ENCODE results near the gene ATP8A2. TPM values are rescaled to one million over a fixed set of nuclear protein-coding genes. Genes with fewer than 3 reads are reported as not detected.

The ATP8A2 gene
- total and polyA plus RNA-seq, 4 donors: 0.01 to 0.08 (median 0.05) TPM; not detected in 1

- no peaks in the 10 kb centered on the region for H3K9me3 ChIP-seq (ENCODE audit: control insufficient read depth in 4 of 4, low read length in 3 of 4)
- no peak for DNase-seq (ENCODE audit: low spot score)
- peaks cover 0 to 5% (median 0%) of the 10 kb centered on the region in 4 donors for H3K27me3 ChIP-seq (ENCODE audit: control insufficient read depth in 4 of 4, insufficient read depth in 4 of 4, low read length in 3 of 4)
- H3K4me3 ChIP-seq (ENCODE audit: low read depth in 1 of 3, low read length in 3 of 3): no peak overlapping the region
- H3K27ac ChIP-seq (ENCODE audit: low read depth in 1 of 2, low read length in 2 of 2): no peak overlapping the region
- H3K36me3 ChIP-seq (ENCODE audit: control insufficient read depth in 4 of 4, insufficient read depth in 3 of 4, low read depth in 1 of 4, low read length in 3 of 4): no peaks in the 10 kb centered on the region
- H3K4me1 ChIP-seq (ENCODE audit: control insufficient read depth in 4 of 4, insufficient read depth in 4 of 4, low read length in 3 of 4): peaks cover 0 to 1% (median 0%) of the 10 kb centered on the region in 4 donors
- no peak overlapping the region for H3K9ac ChIP-seq (ENCODE audit: low read depth in 1 of 2, low read length in 2 of 2)
- no peak for TF ChIP-seq SP1 (IDR thresholded peaks at IDR 0.05)
- TF ChIP-seq FOXA2 (IDR thresholded peaks at IDR 0.05): no peak
- no peak for TF ChIP-seq EGR1 (IDR thresholded peaks at IDR 0.05; ENCODE audit: low read depth in 2 of 2)
- no peak for TF ChIP-seq GABPA (IDR thresholded peaks at IDR 0.05 in 1 of 2, conservative IDR thresholded peaks at IDR 0.05 in 1 of 2)
- no peak for TF ChIP-seq ATF3 (IDR thresholded peaks at IDR 0.05)
- TF ChIP-seq REST (IDR thresholded peaks at IDR 0.05): no peak
- 33% methylated on average over 2 of the region's 2 CpGs for WGBS
Observed at GRCh38 chr13:25709088-25709487, 337.3 kb downstream of the ATP8A2 start.

GRCh38 chr13:25715760-25716159, 344.0 kb downstream of the ATP8A2 start:
- TF ChIP-seq ZBTB33 (IDR thresholded peaks at IDR 0.05) (no peak), CTCF (IDR thresholded peaks at IDR 0.05; ENCODE audit: low read depth, low read length, missing input control) (no peak), HNF4G (IDR thresholded peaks at IDR 0.05) (no peak), HNF4A (conservative IDR thresholded peaks at IDR 0.05) (no peak), ATF3 (IDR thresholded peaks at IDR 0.05) (no peak), GABPA (IDR thresholded peaks at IDR 0.05 in 1 of 2, conservative IDR thresholded peaks at IDR 0.05 in 1 of 2) (no peak), MAX (IDR thresholded peaks at IDR 0.05) (no peak), SP1 (IDR thresholded peaks at IDR 0.05) (no peak), TAF1 (conservative IDR thresholded peaks at IDR 0.05) (no peak)
- Histone ChIP-seq H3K27ac (ENCODE audit: low read depth in 1 of 2, low read length in 2 of 2) (no peak overlapping the region), H3K36me3 (ENCODE audit: control insufficient read depth in 4 of 4, insufficient read depth in 3 of 4, low read depth in 1 of 4, low read length in 3 of 4) (no peaks in the 10 kb centered on the region), H3K9me3 (ENCODE audit: control insufficient read depth in 4 of 4, low read length in 3 of 4) (no peaks in the 10 kb centered on the region), H3K4me1 (ENCODE audit: control insufficient read depth in 4 of 4, insufficient read depth in 4 of 4, low read length in 3 of 4) (no peaks in the 10 kb centered on the region), H3K27me3 (ENCODE audit: control insufficient read depth in 4 of 4, insufficient read depth in 4 of 4, low read length in 3 of 4) (peaks cover 0 to 5% (median 2%) of the 10 kb centered on the region in 4 donors), H3K4me3 (ENCODE audit: low read depth in 1 of 3, low read length in 3 of 3) (no peak overlapping the region), H3K9ac (ENCODE audit: low read depth in 1 of 2, low read length in 2 of 2) (no peak overlapping the region)
- WGBS: 59% methylated on average over 1 of the region's 1 CpG
- DNase-seq (ENCODE audit: low spot score): no peak

Measured in liver (tissue), 9 donors.